Forelimb muscle (tissue), 1 donor: ENCODE measurements around the gene ACACA. TPM values are rescaled to one million over a fixed set of nuclear protein-coding genes. Genes with fewer than 3 reads are reported as not detected.
"Not testable (repeated sequence)": the region's sequence is repeated elsewhere in the genome, so short reads cannot be mapped to it uniquely, and the experiment has no call there.

Experiments used
- DNase-seq: peaks from one replicate; pipeline ENCODE4 v3.0.0-alpha.2; 2013; ENCODE audit warnings: low read depth
- polyA plus RNA-seq: library from polyadenylated mRNA; unstranded; fragments of 120-200 nt; gene quantifications from one replicate; pipeline ENCODE4 v1.2.1, GENCODE V29; 2013; ENCODE audit not compliant: insufficient read length

Gene ACACA
- 23.8 TPM for polyA plus RNA-seq

- peak; percentile 41 for DNase-seq
Measured at GRCh38 chr17:37406635-37407461, at the start of gene ACACA, which contains the start of gene TADA2A. Gene ACACA, minus strand, starts transcription at chr17:37406836. Its CDS starts 537 bp downstream, at chr17:37406299. Gene TADA2A, plus strand, starts transcription at chr17:37406886. Its CDS starts 4,480 bp downstream, at chr17:37411366.

GRCh38 chr17:37450112-37450511 is 43.5 kb upstream of the ACACA start:
- DNase-seq: no peak

- DNase-seq: no peak
Measured at GRCh38 chr17:37447641-37448040, 41.0 kb upstream of the ACACA start.

- DNase-seq: no peak
Measured at GRCh38 chr17:37446027-37446426, 39.4 kb upstream of the ACACA start.

GRCh38 chr17:37441369-37442014 is 34.9 kb upstream of the ACACA start:
- DNase-seq: not testable (repeated sequence)

GRCh38 chr17:37440424-37440823 is 33.8 kb upstream of the ACACA start:
- DNase-seq: no peak

GRCh38 chr17:37438141-37438540 is 31.5 kb upstream of the ACACA start:
- DNase-seq: no peak

- no peak for DNase-seq
Measured at GRCh38 chr17:37432671-37433070, 26.0 kb upstream of the ACACA start.

- no peak for DNase-seq
Measured at GRCh38 chr17:37430051-37430627, 23.5 kb upstream of the ACACA start.

- DNase-seq: no peak
Measured at GRCh38 chr17:37429453-37429852, 22.8 kb upstream of the ACACA start.

- DNase-seq: no peak
Measured at GRCh38 chr17:37429039-37429438, 22.4 kb upstream of the ACACA start.

- DNase-seq: no peak
Measured at GRCh38 chr17:37425268-37425667, 18.6 kb upstream of the ACACA start.

- no peak for DNase-seq
Measured at GRCh38 chr17:37422971-37423625, 16.5 kb upstream of the ACACA start.

GRCh38 chr17:37417852-37418251 is 11.2 kb upstream of the ACACA start:
- DNase-seq: no peak

GRCh38 chr17:37413875-37414519 is 7.4 kb upstream of the ACACA start:
- no peak for DNase-seq

- no peak for DNase-seq
Measured at GRCh38 chr17:37410357-37410756, 3.7 kb upstream of the ACACA start.

- DNase-seq: not testable (repeated sequence)
Measured at GRCh38 chr17:37408145-37408479, 1.5 kb upstream of the ACACA start.

- no peak for DNase-seq
Measured at GRCh38 chr17:37405955-37406634, 541 bp downstream of the ACACA start.

GRCh38 chr17:37405522-37405921 is 1.1 kb downstream of the ACACA start:
- DNase-seq: not testable (repeated sequence)

- no peak for DNase-seq
Measured at GRCh38 chr17:37400505-37400904, 6.1 kb downstream of the ACACA start.

GRCh38 chr17:37399265-37399803 is 7.3 kb downstream of the ACACA start:
- DNase-seq: no peak
